ENCODE measurements around the gene GSAP. TPM values are rescaled to one million over a fixed set of nuclear protein-coding genes. Genes with fewer than 3 reads are reported as not detected.

GSAP gene
- total and polyA plus RNA-seq, 7 donors, result 1.3 to 4.2 (median 2.0) TPM

- 65 to 77% (median 76%) methylated on average over 4 of the region's 4 CpGs for WGBS, 3 donors
- Histone ChIP-seq H3K27ac (no peak overlapping the region), H3K4me1 (no peaks in the 10 kb centered on the region), H3K27me3 (ENCODE audit: insufficient read depth in 3 of 3, low read length in 2 of 3) (no peaks in the 10 kb centered on the region), H3K36me3 (ENCODE audit: insufficient read depth in 1 of 2, low read depth in 1 of 2) (no peaks in the 10 kb centered on the region), H3K4me3 (no peak overlapping the region), H3K9me3 (no peaks in the 10 kb centered on the region)
- DNase-seq, result no peak
- intact Hi-C loops (cut with DNase I), result no loop called here
- no peak for ATAC-seq
- TF ChIP-seq, protein P1, sequence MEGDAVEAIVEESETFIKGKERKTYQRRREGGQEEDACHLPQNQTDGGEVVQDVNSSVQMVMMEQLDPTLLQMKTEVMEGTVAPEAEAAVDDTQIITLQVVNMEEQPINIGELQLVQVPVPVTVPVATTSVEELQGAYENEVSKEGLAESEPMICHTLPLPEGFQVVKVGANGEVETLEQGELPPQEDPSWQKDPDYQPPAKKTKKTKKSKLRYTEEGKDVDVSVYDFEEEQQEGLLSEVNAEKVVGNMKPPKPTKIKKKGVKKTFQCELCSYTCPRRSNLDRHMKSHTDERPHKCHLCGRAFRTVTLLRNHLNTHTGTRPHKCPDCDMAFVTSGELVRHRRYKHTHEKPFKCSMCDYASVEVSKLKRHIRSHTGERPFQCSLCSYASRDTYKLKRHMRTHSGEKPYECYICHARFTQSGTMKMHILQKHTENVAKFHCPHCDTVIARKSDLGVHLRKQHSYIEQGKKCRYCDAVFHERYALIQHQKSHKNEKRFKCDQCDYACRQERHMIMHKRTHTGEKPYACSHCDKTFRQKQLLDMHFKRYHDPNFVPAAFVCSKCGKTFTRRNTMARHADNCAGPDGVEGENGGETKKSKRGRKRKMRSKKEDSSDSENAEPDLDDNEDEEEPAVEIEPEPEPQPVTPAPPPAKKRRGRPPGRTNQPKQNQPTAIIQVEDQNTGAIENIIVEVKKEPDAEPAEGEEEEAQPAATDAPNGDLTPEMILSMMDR (IDR thresholded peaks at IDR 0.05), result no peak
Observed at GRCh38 chr7:77269360-77270093, 146.6 kb downstream of the GSAP start.

DNA sequence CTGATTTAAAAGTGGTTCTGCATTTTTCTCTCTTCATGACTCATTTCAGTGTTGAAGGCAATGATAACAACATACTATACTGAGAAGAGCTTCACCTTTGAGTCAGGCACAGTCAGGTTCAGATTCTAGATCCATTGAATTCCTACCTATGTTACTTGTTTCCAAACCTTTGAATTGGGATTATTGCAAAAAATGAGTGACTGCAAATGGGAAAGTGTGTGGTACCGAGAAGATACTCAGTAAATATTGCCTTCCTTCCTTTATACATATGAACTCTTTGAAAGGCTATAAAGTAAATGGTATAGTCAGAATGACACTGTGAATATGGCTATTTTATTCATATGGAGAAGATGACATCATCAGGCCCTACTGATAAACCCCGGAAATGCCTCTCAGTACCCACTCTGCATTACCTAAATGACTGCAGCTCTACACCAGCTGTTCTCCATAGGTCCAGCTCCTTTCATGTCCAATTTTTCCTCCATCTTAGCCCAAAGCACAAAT, 149.8 kb downstream of the GSAP start:
- ATAC-seq (no peak), DNase-seq (no peak)
- no peaks in the 10 kb centered on the region for H3K27me3 ChIP-seq (ENCODE audit: insufficient read depth in 3 of 3, low read length in 2 of 3)
- H3K36me3 ChIP-seq (ENCODE audit: insufficient read depth in 1 of 2, low read depth in 1 of 2), result no peaks in the 10 kb centered on the region
- 96 to 97% (median 96%) methylated on average over 2 of the region's 2 CpGs for WGBS, 3 donors
- no peaks in the 10 kb centered on the region for H3K4me1 ChIP-seq
- no peak overlapping the region for H3K27ac ChIP-seq
- intact Hi-C loops (cut with DNase I), result no loop called here
- H3K4me3 ChIP-seq, result no peak overlapping the region
- H3K9me3 ChIP-seq, result no peaks in the 10 kb centered on the region
- TF ChIP-seq, protein P1 (IDR thresholded peaks at IDR 0.05), result no peak

- WGBS, 3 donors, result 49 to 58% (median 56%) methylated on average over 4 of the region's 4 CpGs
- intact Hi-C loops (cut with DNase I), result no loop called here
- no peak overlapping the region for H3K27ac ChIP-seq
- no peaks in the 10 kb centered on the region for H3K9me3 ChIP-seq
- H3K4me1 ChIP-seq, result no peaks in the 10 kb centered on the region
- no peak overlapping the region for H3K4me3 ChIP-seq
- DNase-seq, result no peak
- TF ChIP-seq, protein P1 (IDR thresholded peaks at IDR 0.05), result no peak
- no peaks in the 10 kb centered on the region for H3K27me3 ChIP-seq (ENCODE audit: insufficient read depth in 3 of 3, low read length in 2 of 3)
- no peak for ATAC-seq
- no peaks in the 10 kb centered on the region for H3K36me3 ChIP-seq (ENCODE audit: insufficient read depth in 1 of 2, low read depth in 1 of 2)
Observed at GRCh38 chr7:77265666-77266065, 150.5 kb downstream of the GSAP start.

- DNase-seq (no peak), ATAC-seq (no peak)
- TF ChIP-seq, protein P1 (IDR thresholded peaks at IDR 0.05), result no peak
- Histone ChIP-seq H3K9me3 (no peaks in the 10 kb centered on the region), H3K4me3 (no peak overlapping the region), H3K27me3 (ENCODE audit: insufficient read depth in 3 of 3, low read length in 2 of 3) (no peaks in the 10 kb centered on the region), H3K4me1 (no peaks in the 10 kb centered on the region), H3K27ac (no peak overlapping the region), H3K36me3 (ENCODE audit: insufficient read depth in 1 of 2, low read depth in 1 of 2) (no peaks in the 10 kb centered on the region)
- 92 to 97% (median 96%) methylated on average over 4 of the region's 4 CpGs for WGBS, 3 donors
- intact Hi-C loops (cut with DNase I), result no loop called here
Observed at GRCh38 chr7:77262316-77262715, 153.8 kb downstream of the GSAP start.

Other genes with a start within 250 kb of the GSAP start
- 1 to 10 TPM; 3.0 to 8.8 (median 4.4) TPM for gene FGL2, start 216.5 kb downstream of the GSAP start, total RNA-seq
- gene FGL2, start 216.5 kb downstream of the GSAP start, polyA plus RNA-seq, result 1 to 10 TPM; 2.1 to 3.8 (median 2.7) TPM
- gene PTPN12, start 120.9 kb upstream of the GSAP start, total RNA-seq, result 10 to 100 TPM; 28.5 to 48.1 (median 34.1) TPM
- gene PTPN12, start 120.9 kb upstream of the GSAP start, polyA plus RNA-seq, result 10 to 100 TPM; 16.5 to 52.6 (median 27.4) TPM